HFFc6 (cell line): ENCODE data around the gene PRKCH. TPM values are rescaled to one million over a fixed set of nuclear protein-coding genes. Genes with fewer than 3 reads are reported as not detected.

ENCODE experiments used
- DNase-seq: peaks from one replicate; pipeline ENCODE4 v3.0.0-alpha.2; 2018
- H3K27ac Mint-ChIP-seq: 2 replicates; pipeline ENCODE4 v1.8.0; 2020; ENCODE audit warnings: mild to moderate bottlenecking, mixed read lengths
- H3K27me3 Mint-ChIP-seq: 2 replicates; pipeline ENCODE4 v1.8.0; 2021; ENCODE audit warnings: mild to moderate bottlenecking, moderate library complexity, mixed read lengths; ENCODE audit not compliant: insufficient read depth
- H3K36me3 Mint-ChIP-seq: 2 replicates; pipeline ENCODE4 v1.8.0; 2021; ENCODE audit warnings: low read depth, mixed read lengths
- H3K4me1 Mint-ChIP-seq: 2 replicates; pipeline ENCODE4 v1.8.0; 2020; ENCODE audit warnings: low read depth, mixed read lengths
- H3K4me3 Mint-ChIP-seq: 2 replicates; pipeline ENCODE4 v1.8.0; 2020; ENCODE audit warnings: mild to moderate bottlenecking, moderate library complexity, mixed read lengths
- H3K9me3 Mint-ChIP-seq: 2 replicates; pipeline ENCODE4 v1.8.0; 2020; ENCODE audit warnings: mild to moderate bottlenecking, mixed read lengths
- total RNA-seq, 6 experiments: library from RNA; stranded (reverse); fragmentation: NEBNext Ultra II Directional; extraction: Animal tissue kit (Norgen Biotek cat#: 25700); gene quantifications; 2 replicates in 1 of 6; 3 replicates in 5 of 6; pipeline ENCODE4 v1.2.3, GENCODE V29; 2021
- TF ChIP-seq, protein P1 (sequence below): fragments of 200-600 bp; sonication (generic); IDR thresholded peaks from 2 replicates; pipeline ENCODE4 v1.5.0; 2021; ENCODE audit warnings: antibody characterized with exemption, mild to moderate bottlenecking

PRKCH gene
- total RNA-seq, 6 experiments from 2014 or later, result 0.17 to 1.2 (median 0.35) TPM

DNA sequence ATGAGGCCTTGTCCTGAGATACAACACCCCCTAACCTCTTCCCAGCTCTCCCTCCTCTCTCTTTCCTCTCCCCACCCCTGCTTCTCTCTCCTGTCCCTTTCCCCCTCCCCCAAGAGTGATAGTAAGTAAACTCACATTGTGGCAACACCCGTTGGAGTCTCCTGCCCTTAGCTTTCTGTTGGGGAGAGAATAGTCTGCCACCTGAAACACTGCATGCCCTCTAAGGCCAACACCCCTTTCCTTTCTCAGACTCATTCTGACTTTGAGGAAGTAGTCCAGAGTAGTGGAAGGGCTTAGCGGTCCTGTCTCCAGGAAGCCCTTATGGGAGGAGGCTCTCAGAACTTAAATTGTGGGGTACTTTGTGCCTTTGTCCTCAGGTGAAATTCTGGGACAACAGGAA, 95.2 kb downstream of the PRKCH start:
- no peaks in the 10 kb centered on the region for H3K4me1 Mint-ChIP-seq

DNA sequence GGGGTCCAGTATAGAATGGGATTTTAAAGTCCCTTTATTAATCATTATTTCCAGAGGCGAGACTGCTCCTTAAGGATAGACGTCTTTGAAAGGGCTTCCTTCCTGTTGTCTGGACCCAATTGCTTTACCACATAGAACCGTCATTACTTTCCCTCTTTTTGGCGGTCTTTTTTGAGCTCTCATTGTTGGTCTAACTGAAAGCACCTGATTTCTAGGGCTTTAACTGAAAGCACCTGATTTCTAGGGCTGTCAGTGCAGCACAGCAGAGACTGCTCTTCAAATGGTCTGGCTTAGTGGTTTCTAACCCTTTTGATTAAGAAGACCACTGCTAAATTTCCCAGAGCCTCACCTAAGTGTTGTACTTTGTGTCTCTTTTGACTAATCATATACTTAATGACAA, 95.8 kb downstream of the PRKCH start:
- no peaks in the 10 kb centered on the region for H3K9me3 Mint-ChIP-seq
- H3K36me3 Mint-ChIP-seq, result no peaks in the 10 kb centered on the region
- no peak overlapping the region for H3K4me3 Mint-ChIP-seq
- no peaks in the 10 kb centered on the region for H3K4me1 Mint-ChIP-seq
- no peak for DNase-seq
- TF ChIP-seq, protein P1, sequence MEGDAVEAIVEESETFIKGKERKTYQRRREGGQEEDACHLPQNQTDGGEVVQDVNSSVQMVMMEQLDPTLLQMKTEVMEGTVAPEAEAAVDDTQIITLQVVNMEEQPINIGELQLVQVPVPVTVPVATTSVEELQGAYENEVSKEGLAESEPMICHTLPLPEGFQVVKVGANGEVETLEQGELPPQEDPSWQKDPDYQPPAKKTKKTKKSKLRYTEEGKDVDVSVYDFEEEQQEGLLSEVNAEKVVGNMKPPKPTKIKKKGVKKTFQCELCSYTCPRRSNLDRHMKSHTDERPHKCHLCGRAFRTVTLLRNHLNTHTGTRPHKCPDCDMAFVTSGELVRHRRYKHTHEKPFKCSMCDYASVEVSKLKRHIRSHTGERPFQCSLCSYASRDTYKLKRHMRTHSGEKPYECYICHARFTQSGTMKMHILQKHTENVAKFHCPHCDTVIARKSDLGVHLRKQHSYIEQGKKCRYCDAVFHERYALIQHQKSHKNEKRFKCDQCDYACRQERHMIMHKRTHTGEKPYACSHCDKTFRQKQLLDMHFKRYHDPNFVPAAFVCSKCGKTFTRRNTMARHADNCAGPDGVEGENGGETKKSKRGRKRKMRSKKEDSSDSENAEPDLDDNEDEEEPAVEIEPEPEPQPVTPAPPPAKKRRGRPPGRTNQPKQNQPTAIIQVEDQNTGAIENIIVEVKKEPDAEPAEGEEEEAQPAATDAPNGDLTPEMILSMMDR, result no peak
- H3K27me3 Mint-ChIP-seq, result peaks cover 12% of the 10 kb centered on the region; the same call in 1 of the 2 replicates
- no peak overlapping the region for H3K27ac Mint-ChIP-seq

More for the DNA sequence above, 95.2 kb downstream of the PRKCH start:
- Mint-ChIP-seq H3K27ac (no peak overlapping the region), H3K36me3 (no peaks in the 10 kb centered on the region), H3K9me3 (no peaks in the 10 kb centered on the region), H3K27me3 (peaks cover 12% of the 10 kb centered on the region; the same call in 1 of the 2 replicates), H3K4me3 (no peak overlapping the region)
- TF ChIP-seq, protein P1, result no peak
- DNase-seq, result no peak

DNA sequence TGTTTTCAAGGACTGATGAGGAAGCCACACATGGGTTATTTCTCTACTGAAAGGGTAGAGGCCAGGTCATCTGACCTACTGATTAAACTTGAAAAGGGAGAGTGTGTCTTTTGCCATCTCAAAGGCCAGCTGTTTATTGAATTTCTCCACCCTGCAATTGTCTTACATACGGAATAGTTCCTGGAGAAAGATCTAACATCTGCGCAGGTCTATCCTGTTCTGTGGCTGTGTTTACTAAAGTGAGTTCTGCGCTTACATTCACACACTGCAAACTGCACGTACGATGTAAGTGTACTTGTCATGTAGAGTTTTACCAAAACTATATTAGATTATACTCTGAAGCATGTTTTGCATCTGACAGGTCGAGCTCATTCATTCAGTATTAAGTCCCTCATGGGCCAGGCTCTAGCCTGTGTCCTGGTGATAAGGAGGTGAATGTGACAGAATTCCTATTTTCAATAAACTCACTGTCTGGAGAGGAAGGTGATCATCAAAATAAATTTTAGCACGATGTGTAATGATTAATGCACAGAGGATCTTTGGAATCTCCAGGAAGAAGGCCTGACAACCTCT, 96.6 kb downstream of the PRKCH start:
- TF ChIP-seq, protein P1, result no peak
- no peaks in the 10 kb centered on the region for H3K4me1 Mint-ChIP-seq
- no peaks in the 10 kb centered on the region for H3K9me3 Mint-ChIP-seq
- DNase-seq, result no peak
- H3K27ac Mint-ChIP-seq, result no peak overlapping the region
- H3K27me3 Mint-ChIP-seq, result peaks cover 12% of the 10 kb centered on the region; the same call in 1 of the 2 replicates
- H3K36me3 Mint-ChIP-seq, result no peaks in the 10 kb centered on the region
- H3K4me3 Mint-ChIP-seq, result no peak overlapping the region

DNA sequence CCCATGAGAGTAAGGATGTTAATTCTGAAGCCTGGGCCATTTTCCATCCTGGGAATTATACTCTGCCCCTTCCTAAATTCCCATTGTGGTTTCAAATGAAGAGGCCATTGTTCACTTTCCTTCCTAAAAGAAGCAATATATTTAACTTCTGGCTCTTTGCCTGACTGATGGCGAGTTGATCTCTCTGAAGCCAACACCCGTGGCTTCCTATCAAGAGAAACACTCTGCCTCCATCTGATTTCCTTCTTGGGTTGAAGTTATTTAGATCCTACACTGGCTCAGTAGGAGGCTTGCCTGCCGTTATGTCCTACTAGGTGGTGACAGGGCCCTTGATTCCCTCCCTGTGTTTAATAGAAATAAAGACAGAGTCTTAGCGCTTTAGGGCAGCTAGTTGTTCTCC, 97.4 kb downstream of the PRKCH start:
- no peaks in the 10 kb centered on the region for H3K36me3 Mint-ChIP-seq
- no peak for DNase-seq
- no peaks in the 10 kb centered on the region for H3K4me1 Mint-ChIP-seq
- peaks cover 15% of the 10 kb centered on the region; the same call in 1 of the 2 replicates for H3K27me3 Mint-ChIP-seq
- no peaks in the 10 kb centered on the region for H3K9me3 Mint-ChIP-seq
- H3K4me3 Mint-ChIP-seq, result no peak overlapping the region
- H3K27ac Mint-ChIP-seq, result no peak overlapping the region
- TF ChIP-seq, protein P1, result no peak

DNA sequence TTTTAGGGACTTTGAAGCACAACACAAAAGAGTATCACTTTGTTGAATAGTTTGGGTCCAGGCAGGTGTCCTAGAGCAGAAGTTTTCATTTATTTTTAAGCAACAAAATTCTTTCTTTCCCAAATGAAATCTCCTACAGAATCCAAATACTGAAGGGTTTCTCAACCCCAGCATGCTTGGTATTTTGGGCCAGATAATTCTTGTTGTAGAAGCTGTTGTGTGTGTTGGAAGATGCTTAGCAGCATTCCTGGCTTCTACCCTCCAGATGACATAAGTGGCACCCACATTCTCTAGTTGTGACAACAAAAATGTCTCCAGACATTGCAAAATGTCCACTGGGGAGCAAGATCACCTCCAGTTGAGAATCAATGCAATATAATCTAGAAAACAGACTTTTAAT, 97.8 kb downstream of the PRKCH start:
- H3K9me3 Mint-ChIP-seq, result no peaks in the 10 kb centered on the region
- TF ChIP-seq, protein P1, result no peak
- H3K27me3 Mint-ChIP-seq, result peaks cover 15% of the 10 kb centered on the region; the same call in 1 of the 2 replicates
- DNase-seq, result no peak
- H3K27ac Mint-ChIP-seq, result no peak overlapping the region
- H3K4me1 Mint-ChIP-seq, result no peaks in the 10 kb centered on the region
- H3K4me3 Mint-ChIP-seq, result no peak overlapping the region
- H3K36me3 Mint-ChIP-seq, result no peaks in the 10 kb centered on the region
